Measurements from ENCODE around the gene ARID1A. TPM values are rescaled to one million over a fixed set of nuclear protein-coding genes. Genes with fewer than 3 reads are reported as not detected.
"Not testable (repeated sequence)": the region's sequence is repeated elsewhere in the genome, so short reads cannot be mapped to it uniquely, and the experiment has no call there.

ARID1A gene
- total RNA-seq, result 10 to 100 TPM; 53.3 to 77.2 (median 54.9) TPM

DNA sequence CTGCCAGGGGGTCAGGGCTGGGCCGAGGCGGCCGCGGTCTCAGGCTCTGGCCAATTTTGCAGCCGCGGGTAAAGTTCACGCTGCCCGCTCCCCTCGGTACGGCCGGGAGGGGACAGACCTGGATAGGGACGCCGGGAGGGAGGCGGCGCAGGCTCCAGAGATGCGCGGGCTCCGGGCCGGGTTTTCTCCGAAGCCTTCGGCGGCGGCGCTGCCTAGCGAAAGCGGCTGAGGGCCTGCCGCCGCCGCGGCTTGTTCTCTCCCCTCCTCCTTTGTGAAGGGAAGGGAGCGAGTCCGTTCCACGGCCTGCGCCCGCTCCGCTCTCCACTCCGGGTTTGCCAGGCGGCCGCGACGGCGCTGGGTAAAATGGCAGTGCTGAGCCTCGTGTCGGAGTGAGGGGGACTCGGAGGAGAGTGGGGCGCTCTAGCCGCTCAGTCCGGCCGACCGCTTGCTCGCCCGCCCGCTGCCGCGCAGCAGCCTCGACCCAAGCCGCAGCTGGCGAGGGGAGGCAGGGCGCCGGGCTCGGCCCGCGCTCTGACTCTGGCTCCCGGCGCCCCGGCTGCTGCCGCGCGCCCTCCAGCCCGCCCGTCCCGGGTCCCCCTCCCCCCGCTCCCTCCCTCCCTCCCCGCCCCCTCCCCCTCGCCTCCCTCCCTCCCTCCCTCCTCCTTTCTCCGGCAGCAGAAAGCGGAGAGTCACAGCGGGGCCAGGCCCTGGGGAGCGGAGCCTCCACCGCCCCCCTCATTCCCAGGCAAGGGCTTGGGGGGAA, at the start of gene ARID1A:
ARID1A (plus strand) TSS at position 660 of the 763 bp plus-strand sequence. CDS start 389 bp downstream, outside the sequence.
- DNase-seq (ENCODE audit: low spot score in 2 of 2), result peak; percentile 94 to 99
- WGBS, 2 donors, result 1% methylated on average over 22 to 27 of the region's 80 CpGs
- peak within 1 kb of the TSS; percentile 83 for H3K4me3 ChIP-seq (ENCODE audit: low read depth, poor library complexity, severe bottlenecking)
- intact Hi-C loops (cut with DNase I; ENCODE audit: low total_unique reads), result loop anchor here (10.0 kb wide), 1 partner anchor 89 kb away; the partner anchor contains the start of gene PIGV
- TF ChIP-seq POLR2A (IDR thresholded peaks at IDR 0.05), result no peak
- TF ChIP-seq, protein P1, sequence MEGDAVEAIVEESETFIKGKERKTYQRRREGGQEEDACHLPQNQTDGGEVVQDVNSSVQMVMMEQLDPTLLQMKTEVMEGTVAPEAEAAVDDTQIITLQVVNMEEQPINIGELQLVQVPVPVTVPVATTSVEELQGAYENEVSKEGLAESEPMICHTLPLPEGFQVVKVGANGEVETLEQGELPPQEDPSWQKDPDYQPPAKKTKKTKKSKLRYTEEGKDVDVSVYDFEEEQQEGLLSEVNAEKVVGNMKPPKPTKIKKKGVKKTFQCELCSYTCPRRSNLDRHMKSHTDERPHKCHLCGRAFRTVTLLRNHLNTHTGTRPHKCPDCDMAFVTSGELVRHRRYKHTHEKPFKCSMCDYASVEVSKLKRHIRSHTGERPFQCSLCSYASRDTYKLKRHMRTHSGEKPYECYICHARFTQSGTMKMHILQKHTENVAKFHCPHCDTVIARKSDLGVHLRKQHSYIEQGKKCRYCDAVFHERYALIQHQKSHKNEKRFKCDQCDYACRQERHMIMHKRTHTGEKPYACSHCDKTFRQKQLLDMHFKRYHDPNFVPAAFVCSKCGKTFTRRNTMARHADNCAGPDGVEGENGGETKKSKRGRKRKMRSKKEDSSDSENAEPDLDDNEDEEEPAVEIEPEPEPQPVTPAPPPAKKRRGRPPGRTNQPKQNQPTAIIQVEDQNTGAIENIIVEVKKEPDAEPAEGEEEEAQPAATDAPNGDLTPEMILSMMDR (IDR thresholded peaks at IDR 0.05), result no peak

DNA sequence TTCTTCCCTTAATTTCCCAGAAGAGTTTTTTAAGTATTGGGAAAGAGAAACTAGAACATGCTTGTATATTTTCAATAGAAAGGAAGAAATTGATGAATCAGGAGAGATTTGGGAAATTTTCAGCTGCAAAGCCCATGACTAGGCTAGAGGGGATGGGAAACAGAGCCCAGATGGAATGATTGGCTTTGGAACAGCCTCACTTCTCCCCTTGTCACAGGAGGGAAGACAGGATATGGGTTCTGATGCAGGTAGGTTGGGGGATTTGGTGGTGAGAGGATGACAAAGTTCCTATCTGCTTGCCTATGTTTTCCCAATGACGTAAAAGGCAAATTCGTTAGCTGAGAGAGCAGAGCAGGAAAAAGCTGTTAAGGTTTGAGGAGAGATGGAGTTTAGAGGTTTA, 31.0 kb upstream of the ARID1A start:
- intact Hi-C loops (cut with DNase I; ENCODE audit: low total_unique reads), result no loop called here
- no peak for TF ChIP-seq POLR2A (IDR thresholded peaks at IDR 0.05)
- DNase-seq (ENCODE audit: low spot score in 2 of 2), result no peak
- no peak overlapping the region for H3K4me3 ChIP-seq (ENCODE audit: low read depth, poor library complexity, severe bottlenecking)
- WGBS, 2 donors, result 81 to 92% methylated on average over 2 of the region's 2 CpGs

DNA sequence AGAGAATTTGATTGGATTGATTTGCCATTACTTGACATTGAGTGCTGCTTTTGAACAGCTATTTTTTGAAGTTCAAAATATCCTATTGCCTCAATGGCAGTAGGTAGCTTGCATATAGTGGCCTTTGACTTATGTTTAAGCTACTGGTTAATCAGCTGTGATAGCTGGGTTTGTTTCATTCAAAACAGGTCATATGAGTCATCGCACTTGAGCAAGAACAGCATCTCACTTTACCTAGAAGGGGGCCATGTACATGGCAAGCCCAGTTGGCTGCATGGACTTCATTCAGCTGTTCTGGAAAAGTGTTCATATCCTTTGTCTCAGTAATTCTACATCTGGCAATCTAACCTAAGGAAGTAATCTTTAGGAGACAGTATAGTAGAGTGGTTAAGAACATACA, 29.0 kb upstream of the ARID1A start:
- TF ChIP-seq POLR2A (IDR thresholded peaks at IDR 0.05), result no peak
- TF ChIP-seq, protein P1 (IDR thresholded peaks at IDR 0.05), result no peak
- peak in 1 of 2 donors; percentile 15 for DNase-seq (ENCODE audit: low spot score in 2 of 2)
- H3K4me3 ChIP-seq (ENCODE audit: low read depth, poor library complexity, severe bottlenecking), result no peak overlapping the region
- 89 to 97% methylated on average over 1 of the region's 1 CpG for WGBS, 2 donors
- intact Hi-C loops (cut with DNase I; ENCODE audit: low total_unique reads), result no loop called here

DNA sequence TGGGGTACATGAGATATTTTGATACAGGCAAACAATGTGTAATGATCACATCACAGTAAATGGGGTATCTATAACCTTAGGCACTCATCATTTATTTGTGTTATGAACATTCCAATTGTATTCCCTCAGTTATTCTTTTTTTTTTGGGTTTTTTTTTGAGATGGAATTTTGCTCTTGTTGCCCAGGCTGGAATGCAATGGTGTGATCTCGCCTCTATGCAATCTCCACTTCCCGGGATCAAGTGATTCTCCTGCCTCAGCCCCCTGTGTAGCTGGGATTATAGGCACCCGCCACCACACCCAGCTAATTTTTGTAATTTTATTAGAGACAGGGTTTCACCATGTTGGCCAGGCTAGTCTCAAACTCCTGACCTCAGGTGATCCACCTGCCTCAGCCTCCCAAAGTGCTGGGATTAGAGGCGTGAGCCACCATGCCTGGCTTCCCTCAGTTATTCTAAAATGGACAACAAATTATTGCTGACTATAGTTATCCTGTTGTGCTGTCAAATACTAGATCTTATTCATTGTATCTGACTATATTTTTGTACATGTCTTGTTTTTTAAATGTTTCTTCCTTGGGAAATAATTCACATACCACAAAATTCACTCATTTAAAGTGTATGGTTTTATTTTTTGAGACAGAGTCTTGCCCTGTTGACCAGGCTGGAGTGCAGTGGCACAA, 27.6 kb upstream of the ARID1A start:
- DNase-seq (ENCODE audit: low spot score in 2 of 2), result peak in 1 of 2 donors; percentile 15
- H3K4me3 ChIP-seq (ENCODE audit: low read depth, poor library complexity, severe bottlenecking); intact Hi-C loops (cut with DNase I; ENCODE audit: low total_unique reads): not testable (repeated sequence)
- WGBS, 2 donors, result 73 to 79% methylated on average over 4 of the region's 4 CpGs

DNA sequence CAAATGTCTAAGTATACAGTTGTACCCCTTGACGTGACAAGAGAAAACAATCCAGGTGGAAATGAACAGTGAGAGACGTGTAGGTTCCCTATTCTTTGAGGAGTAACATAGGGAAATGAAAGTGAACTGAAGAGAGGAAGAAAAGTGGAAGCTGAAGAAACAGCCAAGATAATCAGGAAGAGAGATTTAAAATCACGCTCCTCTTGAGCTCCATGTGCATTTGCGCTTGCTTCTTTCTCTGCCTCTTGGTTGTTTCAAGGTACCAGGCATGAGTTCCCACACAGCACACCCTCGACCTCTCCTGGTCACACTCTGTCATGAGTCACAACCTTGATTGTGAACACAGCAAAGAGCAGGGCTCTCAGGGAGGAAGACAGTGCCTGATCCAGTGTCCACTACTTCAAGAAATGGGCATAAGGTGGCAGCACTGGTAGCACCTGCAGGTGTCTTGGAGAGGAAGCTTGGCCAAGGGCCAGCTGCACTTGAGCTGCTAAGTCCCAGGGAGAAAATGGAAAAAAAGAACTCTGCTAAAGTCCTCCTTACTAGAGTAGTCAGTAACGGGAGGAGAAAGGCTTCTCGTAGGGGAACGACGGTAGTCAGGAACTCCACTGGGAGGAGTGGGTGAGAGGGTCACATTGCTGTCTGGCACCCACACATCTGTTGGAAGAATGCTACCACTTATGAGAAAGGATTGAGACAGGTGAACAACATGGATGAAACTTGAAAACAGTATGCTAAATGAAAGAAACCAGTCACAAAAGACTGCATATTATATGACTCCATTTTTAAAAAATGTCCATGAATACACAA, 18.3 kb upstream of the ARID1A start:
- TF ChIP-seq POLR2A (IDR thresholded peaks at IDR 0.05), result no peak
- TF ChIP-seq, protein P1 (IDR thresholded peaks at IDR 0.05), result peak in 1 of 3 donors; percentile 38
- DNase-seq (ENCODE audit: low spot score in 2 of 2), result peak; percentile 64 to 88
- WGBS, 2 donors, result 4 to 8% methylated on average over 9 of the region's 9 CpGs
- intact Hi-C loops (cut with DNase I; ENCODE audit: low total_unique reads), result no loop called here
- H3K4me3 ChIP-seq (ENCODE audit: low read depth, poor library complexity, severe bottlenecking), result no peak overlapping the region

DNA sequence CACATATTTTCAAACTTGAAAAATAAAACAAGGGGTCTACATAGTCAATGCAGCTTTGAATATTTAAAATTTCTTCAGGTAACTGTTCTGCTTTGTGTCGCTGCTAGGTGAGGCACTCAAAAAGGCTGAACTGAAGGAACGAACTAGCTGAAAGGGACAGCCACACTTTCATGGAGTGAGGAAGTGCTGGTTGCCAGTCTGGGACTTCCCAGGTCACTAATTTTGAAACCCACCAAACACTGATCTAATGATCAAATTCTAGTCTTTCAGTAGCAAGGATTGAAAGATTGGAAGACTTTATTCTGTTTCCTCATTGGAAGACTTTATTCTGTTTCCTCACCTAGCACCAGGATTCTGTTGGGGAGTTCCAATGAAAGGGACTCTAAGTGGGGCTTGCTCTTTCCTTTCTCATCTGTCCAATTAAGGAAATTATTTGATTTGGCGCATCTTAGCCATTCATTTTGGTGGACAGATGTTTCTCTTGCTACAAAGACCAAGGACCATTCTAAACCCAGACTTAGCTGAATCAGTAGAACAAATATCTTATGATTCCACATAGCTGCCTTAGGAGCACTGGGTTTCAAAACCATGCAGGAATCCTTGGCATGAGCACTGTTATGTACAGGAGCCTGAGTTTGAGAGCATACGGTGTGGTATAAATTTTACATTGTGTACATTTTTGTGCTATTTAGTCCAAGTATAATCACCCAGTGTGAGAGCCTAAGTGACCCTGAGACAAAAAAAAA, 10.9 kb upstream of the ARID1A start:
- DNase-seq (ENCODE audit: low spot score in 2 of 2), result no peak
- 83 to 90% methylated on average over 4 of the region's 4 CpGs for WGBS, 2 donors
- intact Hi-C loops (cut with DNase I; ENCODE audit: low total_unique reads), result no loop called here
- H3K4me3 ChIP-seq (ENCODE audit: low read depth, poor library complexity, severe bottlenecking), result no peak overlapping the region
- TF ChIP-seq, protein P1 (IDR thresholded peaks at IDR 0.05), result no peak
- no peak for TF ChIP-seq POLR2A (IDR thresholded peaks at IDR 0.05)
